Measurements from ENCODE around the gene ZFC3H1. TPM values are rescaled to one million over a fixed set of nuclear protein-coding genes. Genes with fewer than 3 reads are reported as not detected.

Gene ZFC3H1
- total RNA-seq, 2 experiments from 2014 or later: 31.1 to 66.8 TPM

DNA sequence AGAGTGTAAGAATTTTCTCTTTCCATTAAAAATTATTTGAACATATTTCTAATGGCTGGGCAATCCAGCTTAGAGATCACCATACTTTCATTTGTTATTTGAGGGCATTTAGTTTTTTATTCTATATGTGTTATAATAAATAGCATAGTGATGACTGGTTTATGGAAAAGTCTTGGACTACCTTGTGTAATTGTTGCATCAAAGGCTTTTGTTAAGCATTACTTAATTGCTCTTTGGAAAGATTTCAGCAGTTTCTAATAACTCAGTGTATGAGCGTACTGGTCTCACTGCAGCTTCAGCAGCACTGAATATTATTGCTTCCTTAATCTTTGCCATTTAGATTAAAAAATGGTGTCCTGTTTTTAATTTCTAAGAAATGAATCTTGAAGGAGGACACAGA lies 45.0 kb upstream of the ZFC3H1 start:
- Histone ChIP-seq H2AFZ (ENCODE audit: low read length) (no peak overlapping the region), H3K4me2 (ENCODE audit: low read length) (no peak overlapping the region), H3K4me1 (ENCODE audit: insufficient read depth, low read length, poor library complexity, severe bottlenecking) (no peaks in the 10 kb centered on the region), H3K27ac (ENCODE audit: low read depth, low read length, poor library complexity, severe bottlenecking) (no peak overlapping the region), H3K9me2 (ENCODE audit: insufficient read depth, low read length) (no peaks in the 10 kb centered on the region), H3K4me3 (ENCODE audit: low read depth, low read length, poor library complexity, severe bottlenecking) (no peak overlapping the region), H3K79me2 (ENCODE audit: insufficient read depth, low read depth, low read length) (no peaks in the 10 kb centered on the region), H4K20me1 (ENCODE audit: insufficient read depth, low read length) (no peaks in the 10 kb centered on the region), H3K36me3 (ENCODE audit: insufficient read depth, low read length) (peaks cover 44% of the 10 kb centered on the region), H3K9me3 (ENCODE audit: low read length) (peaks cover 8% of the 10 kb centered on the region; the same call in 1 of the 2 replicates)
- intact Hi-C loops (cut with micrococcal nuclease; ENCODE audit: unreplicated experiment): no loop called here
- TF ChIP-seq, protein P1, sequence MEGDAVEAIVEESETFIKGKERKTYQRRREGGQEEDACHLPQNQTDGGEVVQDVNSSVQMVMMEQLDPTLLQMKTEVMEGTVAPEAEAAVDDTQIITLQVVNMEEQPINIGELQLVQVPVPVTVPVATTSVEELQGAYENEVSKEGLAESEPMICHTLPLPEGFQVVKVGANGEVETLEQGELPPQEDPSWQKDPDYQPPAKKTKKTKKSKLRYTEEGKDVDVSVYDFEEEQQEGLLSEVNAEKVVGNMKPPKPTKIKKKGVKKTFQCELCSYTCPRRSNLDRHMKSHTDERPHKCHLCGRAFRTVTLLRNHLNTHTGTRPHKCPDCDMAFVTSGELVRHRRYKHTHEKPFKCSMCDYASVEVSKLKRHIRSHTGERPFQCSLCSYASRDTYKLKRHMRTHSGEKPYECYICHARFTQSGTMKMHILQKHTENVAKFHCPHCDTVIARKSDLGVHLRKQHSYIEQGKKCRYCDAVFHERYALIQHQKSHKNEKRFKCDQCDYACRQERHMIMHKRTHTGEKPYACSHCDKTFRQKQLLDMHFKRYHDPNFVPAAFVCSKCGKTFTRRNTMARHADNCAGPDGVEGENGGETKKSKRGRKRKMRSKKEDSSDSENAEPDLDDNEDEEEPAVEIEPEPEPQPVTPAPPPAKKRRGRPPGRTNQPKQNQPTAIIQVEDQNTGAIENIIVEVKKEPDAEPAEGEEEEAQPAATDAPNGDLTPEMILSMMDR (conservative IDR thresholded peaks at IDR 0.05; ENCODE audit: low read length): no peak
- TF ChIP-seq EZH2phosphoT487 (IDR thresholded peaks at IDR 0.05; ENCODE audit: borderline replicate concordance, low read depth, low read length): no peak
- DNase-seq (ENCODE audit: low spot score): no peak
- CTCF ChIA-PET (ENCODE audit: unreplicated experiment): interaction anchor here (0.5 kb wide), 1 partner anchor 138 kb away, joined by 3 read pairs; no protein-coding TSS in a partner anchor
- BruUV-seq (replicated peaks): no TSS peak
- POLR2A ChIA-PET: interaction anchor here (2.7 kb wide), 1 partner anchor 23 kb away, joined by 16 read pairs; the partner anchor contains the start of gene TMEM19

GRCh38 chr12:71704920-71705319 lies 41.3 kb upstream of the ZFC3H1 start:
- Histone ChIP-seq H3K9me2 (ENCODE audit: insufficient read depth, low read length) (no peaks in the 10 kb centered on the region), H3K4me2 (ENCODE audit: low read length) (no peak overlapping the region), H3K27ac (ENCODE audit: low read depth, low read length, poor library complexity, severe bottlenecking) (no peak overlapping the region), H3K79me2 (ENCODE audit: insufficient read depth, low read depth, low read length) (no peaks in the 10 kb centered on the region), H3K4me3 (ENCODE audit: low read depth, low read length, poor library complexity, severe bottlenecking) (no peak overlapping the region), H3K9me3 (ENCODE audit: low read length) (no peaks in the 10 kb centered on the region), H3K36me3 (ENCODE audit: insufficient read depth, low read length) (peaks cover 77% of the 10 kb centered on the region), H4K20me1 (ENCODE audit: insufficient read depth, low read length) (no peaks in the 10 kb centered on the region), H3K4me1 (ENCODE audit: insufficient read depth, low read length, poor library complexity, severe bottlenecking) (no peaks in the 10 kb centered on the region), H2AFZ (ENCODE audit: low read length) (no peak overlapping the region)
- ChIA-PET POLR2A (no interaction called here), CTCF (ENCODE audit: unreplicated experiment) (no interaction called here)
- TF ChIP-seq, protein P1 (conservative IDR thresholded peaks at IDR 0.05; ENCODE audit: low read length): no peak
- TF ChIP-seq EZH2phosphoT487 (IDR thresholded peaks at IDR 0.05; ENCODE audit: borderline replicate concordance, low read depth, low read length): no peak
- intact Hi-C loops (cut with micrococcal nuclease; ENCODE audit: unreplicated experiment): no loop called here
- DNase-seq (ENCODE audit: low spot score): no peak
- BruUV-seq (replicated peaks): no TSS peak

- POLR2A ChIA-PET: interaction anchor here (0.6 to 1.5 kb wide), 10 partner anchors 9 to 1645 kb away, joined by 3 to 7 read pairs (median 4); partner anchors contain the start of genes TMEM19 and ZFC3H1
- H3K36me3 ChIP-seq (ENCODE audit: insufficient read depth, low read length): peaks cover 85% of the 10 kb centered on the region
- TSS peak; percentile 12 for BruUV-seq (replicated peaks)
- H3K79me2 ChIP-seq (ENCODE audit: insufficient read depth, low read depth, low read length): no peaks in the 10 kb centered on the region
- H3K4me2 ChIP-seq (ENCODE audit: low read length): no peak overlapping the region
- no peaks in the 10 kb centered on the region for H3K9me2 ChIP-seq (ENCODE audit: insufficient read depth, low read length)
- no peak overlapping the region for H3K4me3 ChIP-seq (ENCODE audit: low read depth, low read length, poor library complexity, severe bottlenecking)
- CTCF ChIA-PET (ENCODE audit: unreplicated experiment): no interaction called here
- no peaks in the 10 kb centered on the region for H4K20me1 ChIP-seq (ENCODE audit: insufficient read depth, low read length)
- no peaks in the 10 kb centered on the region for H3K9me3 ChIP-seq (ENCODE audit: low read length)
- no peak overlapping the region for H2AFZ ChIP-seq (ENCODE audit: low read length)
- TF ChIP-seq, protein P1 (conservative IDR thresholded peaks at IDR 0.05; ENCODE audit: low read length): no peak
- TF ChIP-seq EZH2phosphoT487 (IDR thresholded peaks at IDR 0.05; ENCODE audit: borderline replicate concordance, low read depth, low read length): no peak
- intact Hi-C loops (cut with micrococcal nuclease; ENCODE audit: unreplicated experiment): no loop called here
- DNase-seq (ENCODE audit: low spot score): no peak
- H3K4me1 ChIP-seq (ENCODE audit: insufficient read depth, low read length, poor library complexity, severe bottlenecking): no peaks in the 10 kb centered on the region
- no peak overlapping the region for H3K27ac ChIP-seq (ENCODE audit: low read depth, low read length, poor library complexity, severe bottlenecking)
Measured at GRCh38 chr12:71703206-71703605, 39.6 kb upstream of the ZFC3H1 start.

Measured in OCI-LY7 (cell line).